Hepatocyte (in vitro differentiated cells): ENCODE results near the gene EYA4. TPM values are rescaled to one million over a fixed set of nuclear protein-coding genes. Genes with fewer than 3 reads are reported as not detected.

Source experiments
- DNase-seq: peaks from one replicate; pipeline ENCODE4 v3.0.0-alpha.2; 2016; ENCODE audit warnings: low spot score
- H2AFZ ChIP-seq: fragments of 200-600 bp; sonication (generic); 2 replicates; pipeline ENCODE4 v1.6.0; 2016; ENCODE audit warnings: antibody characterized with exemption, mild to moderate bottlenecking
- H3K27ac ChIP-seq: fragments of 200-600 bp; sonication (generic); 2 replicates; pipeline ENCODE4 v1.5.1; 2016; ENCODE audit warnings: mild to moderate bottlenecking
- H3K27me3 ChIP-seq: fragments of 200-600 bp; sonication (generic); 2 replicates; pipeline ENCODE4 v1.6.1; 2016
- H3K36me3 ChIP-seq: fragments of 200-600 bp; sonication (generic); replicated peaks from 2 replicates; pipeline ENCODE4 v1.5.1; 2016; ENCODE audit warnings: low read depth; ENCODE audit not compliant: insufficient read depth
- H3K4me1 ChIP-seq: fragments of 200-600 bp; sonication (generic); 2 replicates; pipeline ENCODE4 v1.5.1; 2016; ENCODE audit warnings: mild to moderate bottlenecking, moderate library complexity; ENCODE audit not compliant: insufficient read depth
- H3K4me2 ChIP-seq: fragments of 200-600 bp; sonication (generic); 2 replicates; pipeline ENCODE4 v1.6.0; 2016
- H3K4me3 ChIP-seq: fragments of 200-600 bp; sonication (generic); 2 replicates; pipeline ENCODE4 v1.5.1; 2016; ENCODE audit warnings: mild to moderate bottlenecking
- H3K79me2 ChIP-seq: fragments of 200-600 bp; sonication (generic); 2 replicates; pipeline ENCODE4 v1.6.0; 2017; ENCODE audit warnings: mild to moderate bottlenecking
- H3K9me2 ChIP-seq: fragments of 200-600 bp; sonication (generic); replicated peaks from 2 replicates; pipeline ENCODE4 v1.6.0; 2017; ENCODE audit warnings: mild to moderate bottlenecking; ENCODE audit not compliant: insufficient read depth
- H3K9me3 ChIP-seq: fragments of 200-600 bp; sonication (generic); 2 replicates; pipeline ENCODE4 v1.5.1; 2016; ENCODE audit warnings: low read depth, mild to moderate bottlenecking
- H4K20me1 ChIP-seq: fragments of 200-600 bp; sonication (generic); 2 replicates; pipeline ENCODE4 v1.6.0; 2016; ENCODE audit warnings: mild to moderate bottlenecking; ENCODE audit not compliant: insufficient read depth, poor library complexity, severe bottlenecking
- EZH2 ChIP-seq: fragments of 200-600 bp; sonication (generic); IDR thresholded peaks from 2 replicates; pipeline ENCODE4 v1.6.1; 2016; ENCODE audit warnings: antibody characterized with exemption, mild to moderate bottlenecking, borderline replicate concordance
- EZH2phosphoT487 ChIP-seq: fragments of 200-600 bp; sonication (generic); IDR thresholded peaks from one replicate; pipeline ENCODE4 v1.6.1; 2018; ENCODE audit warnings: antibody characterized with exemption, mild to moderate bottlenecking, low read depth, moderate library complexity; ENCODE audit not compliant: unreplicated experiment, severe bottlenecking
- WGBS: methylation state at CpG from one replicate; pipeline ENCODE4 v1.1.6; 2016; ENCODE audit warnings: low lambda C conversion rate; ENCODE audit errors: missing lambda C conversion rate; 5-methylcytosine and 5-hydroxymethylcytosine counted together
- polyA plus RNA-seq: library from polyadenylated mRNA; unstranded; fragments of >200 nt; fragmentation: Nextera tagmentation; extraction: Ambion mirVana; gene quantifications from 2 replicates; pipeline ENCODE4 v1.2.1, GENCODE V29; 2016
- total RNA-seq: library from RNA; depleted of rRNA; stranded (reverse); fragments of >200 nt; gene quantifications from 2 replicates; pipeline ENCODE4 v1.2.3, GENCODE V29; 2014
- TF ChIP-seq, protein P1 (sequence below): fragments of 200-600 bp; sonication (generic); IDR thresholded peaks from 2 replicates; pipeline ENCODE4 v1.5.1; 2016; ENCODE audit warnings: antibody characterized with exemption, mild to moderate bottlenecking; ENCODE audit not compliant: poor library complexity

The EYA4 gene
- total and polyA plus RNA-seq, 2 experiments from 2014 or later: 0.33 to 1.8 TPM

DNA sequence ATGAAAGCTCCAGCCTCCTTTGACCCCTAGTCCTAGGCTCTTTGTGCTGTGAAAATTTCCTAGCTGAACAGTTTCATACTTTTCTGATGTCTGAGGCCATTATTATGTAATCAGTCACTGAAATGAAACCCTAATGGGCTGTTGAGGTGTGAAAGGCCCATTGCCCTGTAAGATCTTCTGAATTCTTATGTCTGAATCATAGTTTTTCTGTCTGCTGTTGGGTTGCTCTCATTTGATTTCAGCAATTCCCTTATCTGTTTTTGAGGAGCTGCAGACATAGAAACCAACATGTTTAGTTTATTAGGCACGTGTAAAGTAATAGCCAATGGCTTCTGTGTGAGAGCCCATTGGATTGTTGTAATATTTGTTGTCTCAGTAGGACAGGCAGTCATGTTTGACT, 118.1 kb downstream of the EYA4 start:
- H3K9me2 ChIP-seq: no peaks in the 10 kb centered on the region
- no peaks in the 10 kb centered on the region for H3K27me3 ChIP-seq
- TF ChIP-seq EZH2: no peak
- TF ChIP-seq, protein P1, sequence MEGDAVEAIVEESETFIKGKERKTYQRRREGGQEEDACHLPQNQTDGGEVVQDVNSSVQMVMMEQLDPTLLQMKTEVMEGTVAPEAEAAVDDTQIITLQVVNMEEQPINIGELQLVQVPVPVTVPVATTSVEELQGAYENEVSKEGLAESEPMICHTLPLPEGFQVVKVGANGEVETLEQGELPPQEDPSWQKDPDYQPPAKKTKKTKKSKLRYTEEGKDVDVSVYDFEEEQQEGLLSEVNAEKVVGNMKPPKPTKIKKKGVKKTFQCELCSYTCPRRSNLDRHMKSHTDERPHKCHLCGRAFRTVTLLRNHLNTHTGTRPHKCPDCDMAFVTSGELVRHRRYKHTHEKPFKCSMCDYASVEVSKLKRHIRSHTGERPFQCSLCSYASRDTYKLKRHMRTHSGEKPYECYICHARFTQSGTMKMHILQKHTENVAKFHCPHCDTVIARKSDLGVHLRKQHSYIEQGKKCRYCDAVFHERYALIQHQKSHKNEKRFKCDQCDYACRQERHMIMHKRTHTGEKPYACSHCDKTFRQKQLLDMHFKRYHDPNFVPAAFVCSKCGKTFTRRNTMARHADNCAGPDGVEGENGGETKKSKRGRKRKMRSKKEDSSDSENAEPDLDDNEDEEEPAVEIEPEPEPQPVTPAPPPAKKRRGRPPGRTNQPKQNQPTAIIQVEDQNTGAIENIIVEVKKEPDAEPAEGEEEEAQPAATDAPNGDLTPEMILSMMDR: no peak
- no peak for TF ChIP-seq EZH2phosphoT487
- no peaks in the 10 kb centered on the region for H4K20me1 ChIP-seq
- no peak overlapping the region for H3K4me2 ChIP-seq
- no peak overlapping the region for H3K4me3 ChIP-seq
- H3K79me2 ChIP-seq: no peaks in the 10 kb centered on the region
- H3K36me3 ChIP-seq: no peaks in the 10 kb centered on the region
- DNase-seq: no peak
- no peaks in the 10 kb centered on the region for H3K9me3 ChIP-seq
- no peak overlapping the region for H3K27ac ChIP-seq
- no peak overlapping the region for H2AFZ ChIP-seq
- no peaks in the 10 kb centered on the region for H3K4me1 ChIP-seq
- 53% methylated on average over 1 of the region's 1 CpG for WGBS

DNA sequence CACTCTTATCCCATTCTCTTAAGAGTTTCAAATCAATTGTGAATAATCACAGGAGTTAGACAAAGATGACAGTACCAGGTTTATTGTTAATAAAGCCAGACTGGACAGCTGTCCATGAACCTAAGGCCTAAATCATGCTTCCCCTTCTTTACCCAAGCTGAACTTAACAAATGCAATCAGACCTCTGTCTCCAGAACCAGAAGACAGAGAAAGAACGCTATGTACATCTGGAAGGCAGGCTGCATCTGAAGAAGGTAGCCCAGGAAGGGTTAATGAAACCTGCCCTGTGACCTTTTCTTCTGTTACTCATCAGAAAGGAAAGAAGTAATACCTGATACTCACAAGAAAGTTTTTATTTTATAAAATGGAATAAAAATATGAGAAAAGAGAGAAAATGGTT, 118.6 kb downstream of the EYA4 start:
- no peaks in the 10 kb centered on the region for H3K4me1 ChIP-seq
- H2AFZ ChIP-seq: no peak overlapping the region
- no peak overlapping the region for H3K4me3 ChIP-seq
- no peaks in the 10 kb centered on the region for H3K79me2 ChIP-seq
- TF ChIP-seq, protein P1: no peak
- H3K36me3 ChIP-seq: no peaks in the 10 kb centered on the region
- no peak overlapping the region for H3K27ac ChIP-seq
- no peaks in the 10 kb centered on the region for H3K9me2 ChIP-seq
- WGBS: 94% methylated on average over 1 of the region's 1 CpG
- no peaks in the 10 kb centered on the region for H3K27me3 ChIP-seq
- H4K20me1 ChIP-seq: no peaks in the 10 kb centered on the region
- no peaks in the 10 kb centered on the region for H3K9me3 ChIP-seq
- no peak overlapping the region for H3K4me2 ChIP-seq
- DNase-seq: no peak

DNA sequence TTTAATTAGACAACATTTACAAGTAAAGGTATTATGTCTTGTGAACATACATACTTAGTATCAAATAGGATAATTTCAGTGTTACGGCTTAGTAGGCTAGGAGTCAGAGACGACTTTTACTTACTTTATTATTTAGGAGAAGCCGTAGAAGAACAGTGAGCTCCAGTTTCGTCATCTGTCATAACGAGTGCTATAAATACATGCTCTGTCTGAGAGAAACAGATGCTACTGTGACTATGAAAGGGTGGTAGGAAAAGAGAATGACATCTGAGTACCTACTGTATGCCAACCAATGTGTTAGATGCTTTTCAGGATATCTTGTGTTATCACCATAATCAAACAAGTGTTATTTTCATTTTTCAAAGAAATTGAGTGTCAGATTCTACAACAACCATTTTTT, 119.0 kb downstream of the EYA4 start:
- WGBS: 94% methylated on average over 5 of the region's 5 CpGs
- Histone ChIP-seq H3K4me2 (no peak overlapping the region), H3K27ac (no peak overlapping the region), H3K4me1 (no peaks in the 10 kb centered on the region), H3K9me2 (no peaks in the 10 kb centered on the region), H4K20me1 (no peaks in the 10 kb centered on the region), H3K4me3 (no peak overlapping the region), H3K27me3 (no peaks in the 10 kb centered on the region), H3K79me2 (no peaks in the 10 kb centered on the region), H3K9me3 (no peaks in the 10 kb centered on the region), H2AFZ (no peak overlapping the region), H3K36me3 (no peaks in the 10 kb centered on the region)
- TF ChIP-seq, protein P1: no peak
- no peak for TF ChIP-seq EZH2phosphoT487
- no peak for TF ChIP-seq EZH2
- DNase-seq: no peak

DNA sequence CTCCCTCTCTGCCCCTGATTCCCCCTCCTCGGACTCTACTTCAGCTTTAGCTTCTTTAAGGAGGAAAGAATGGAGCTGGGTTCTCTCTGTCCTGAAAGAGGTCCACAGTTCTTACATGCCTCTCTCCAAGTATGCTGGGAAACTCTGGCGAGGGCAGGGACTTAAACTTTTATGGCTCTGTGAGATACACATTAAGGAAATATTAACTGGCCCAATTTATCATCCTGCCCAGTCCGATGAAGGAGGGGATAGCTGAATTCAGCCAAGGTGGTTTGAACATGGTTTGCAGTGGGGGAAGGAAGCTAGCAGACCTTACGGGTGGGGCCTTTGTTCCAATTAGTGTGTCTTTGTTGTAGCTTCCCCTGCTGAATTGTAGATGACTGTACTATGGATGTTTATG, 121.7 kb downstream of the EYA4 start:
- no peak overlapping the region for H3K4me2 ChIP-seq
- H3K4me3 ChIP-seq: no peak overlapping the region
- no peaks in the 10 kb centered on the region for H3K36me3 ChIP-seq
- no peaks in the 10 kb centered on the region for H3K9me3 ChIP-seq
- H2AFZ ChIP-seq: no peak overlapping the region
- no peaks in the 10 kb centered on the region for H3K4me1 ChIP-seq
- H3K79me2 ChIP-seq: no peaks in the 10 kb centered on the region
- no peak for DNase-seq
- H4K20me1 ChIP-seq: no peaks in the 10 kb centered on the region
- 87% methylated on average over 4 of the region's 4 CpGs for WGBS
- H3K9me2 ChIP-seq: no peaks in the 10 kb centered on the region
- H3K27ac ChIP-seq: no peak overlapping the region
- no peaks in the 10 kb centered on the region for H3K27me3 ChIP-seq
- TF ChIP-seq EZH2: no peak
- TF ChIP-seq EZH2phosphoT487: no peak
- TF ChIP-seq, protein P1: no peak
